ENCODE data around the gene HNRNPF. TPM values are rescaled to one million over a fixed set of nuclear protein-coding genes. Genes with fewer than 3 reads are reported as not detected.
A peak's percentile ranks its signal among the peaks of the same experiment; 100 is the strongest.

Gene HNRNPF
- total RNA-seq, 1 donor from 2014 or later: 173 TPM

DNA sequence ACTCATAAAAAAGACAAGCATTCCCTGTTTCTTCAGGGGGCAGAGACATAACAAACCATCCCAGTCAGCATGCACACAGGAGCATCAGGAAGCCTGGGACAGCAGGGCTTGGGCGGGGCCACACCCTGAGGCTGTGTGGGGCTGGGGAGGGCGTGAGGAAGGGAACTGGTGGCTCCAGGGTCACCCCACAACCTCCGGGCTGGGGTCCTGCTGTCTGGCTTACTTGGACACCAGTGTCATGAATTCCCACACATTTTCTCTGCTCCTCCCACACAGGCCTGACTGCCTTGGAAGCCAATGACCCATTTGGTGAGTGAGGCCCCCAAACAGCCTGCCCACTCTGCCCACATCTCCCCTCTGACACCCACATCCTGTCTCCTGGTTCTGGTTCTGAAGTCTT, 34.8 kb downstream of the HNRNPF start:
- no peaks in the 10 kb centered on the region for H3K27me3 ChIP-seq (ENCODE audit: low read depth)
- DNase-seq: peak; percentile 20

DNA sequence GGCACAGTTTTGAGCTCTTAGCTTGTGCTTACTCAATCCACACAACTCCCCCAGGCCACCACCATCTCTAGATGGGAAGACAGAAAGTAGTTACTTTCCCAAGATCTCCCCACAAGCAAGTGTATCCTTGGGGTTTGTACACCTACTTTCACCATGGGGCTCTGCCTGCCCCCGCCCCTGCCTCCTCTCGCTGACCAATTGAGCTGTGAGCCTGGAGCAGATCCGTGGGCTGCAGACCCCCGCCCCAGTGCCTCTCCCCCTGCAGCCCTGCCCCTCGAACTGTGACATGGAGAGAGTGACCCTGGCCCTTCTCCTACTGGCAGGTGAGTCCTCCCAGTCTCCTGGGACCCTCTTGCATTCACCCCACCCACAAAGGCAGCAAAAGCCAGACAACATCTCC, 35.5 kb downstream of the HNRNPF start:
- Histone ChIP-seq H3K4me1 (no peaks in the 10 kb centered on the region), H3K9me3 (no peaks in the 10 kb centered on the region), H3K27ac (no peak overlapping the region), H3K4me3 (no peak overlapping the region), H3K36me3 (no peaks in the 10 kb centered on the region), H3K27me3 (ENCODE audit: low read depth) (no peaks in the 10 kb centered on the region)
- TF ChIP-seq, protein P1, sequence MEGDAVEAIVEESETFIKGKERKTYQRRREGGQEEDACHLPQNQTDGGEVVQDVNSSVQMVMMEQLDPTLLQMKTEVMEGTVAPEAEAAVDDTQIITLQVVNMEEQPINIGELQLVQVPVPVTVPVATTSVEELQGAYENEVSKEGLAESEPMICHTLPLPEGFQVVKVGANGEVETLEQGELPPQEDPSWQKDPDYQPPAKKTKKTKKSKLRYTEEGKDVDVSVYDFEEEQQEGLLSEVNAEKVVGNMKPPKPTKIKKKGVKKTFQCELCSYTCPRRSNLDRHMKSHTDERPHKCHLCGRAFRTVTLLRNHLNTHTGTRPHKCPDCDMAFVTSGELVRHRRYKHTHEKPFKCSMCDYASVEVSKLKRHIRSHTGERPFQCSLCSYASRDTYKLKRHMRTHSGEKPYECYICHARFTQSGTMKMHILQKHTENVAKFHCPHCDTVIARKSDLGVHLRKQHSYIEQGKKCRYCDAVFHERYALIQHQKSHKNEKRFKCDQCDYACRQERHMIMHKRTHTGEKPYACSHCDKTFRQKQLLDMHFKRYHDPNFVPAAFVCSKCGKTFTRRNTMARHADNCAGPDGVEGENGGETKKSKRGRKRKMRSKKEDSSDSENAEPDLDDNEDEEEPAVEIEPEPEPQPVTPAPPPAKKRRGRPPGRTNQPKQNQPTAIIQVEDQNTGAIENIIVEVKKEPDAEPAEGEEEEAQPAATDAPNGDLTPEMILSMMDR (IDR thresholded peaks at IDR 0.05): no peak
- ATAC-seq: no peak
- peak; percentile 12 for DNase-seq
- intact Hi-C loops (cut with DNase I): no loop called here

More for the DNA sequence above, 34.8 kb downstream of the HNRNPF start:
- ATAC-seq: no peak
- H3K4me3 ChIP-seq: no peak overlapping the region
- H3K27ac ChIP-seq: no peak overlapping the region
- no peaks in the 10 kb centered on the region for H3K4me1 ChIP-seq
- intact Hi-C loops (cut with DNase I): no loop called here
- no peaks in the 10 kb centered on the region for H3K9me3 ChIP-seq
- no peaks in the 10 kb centered on the region for H3K36me3 ChIP-seq
- TF ChIP-seq, protein P1 (IDR thresholded peaks at IDR 0.05): no peak

DNA sequence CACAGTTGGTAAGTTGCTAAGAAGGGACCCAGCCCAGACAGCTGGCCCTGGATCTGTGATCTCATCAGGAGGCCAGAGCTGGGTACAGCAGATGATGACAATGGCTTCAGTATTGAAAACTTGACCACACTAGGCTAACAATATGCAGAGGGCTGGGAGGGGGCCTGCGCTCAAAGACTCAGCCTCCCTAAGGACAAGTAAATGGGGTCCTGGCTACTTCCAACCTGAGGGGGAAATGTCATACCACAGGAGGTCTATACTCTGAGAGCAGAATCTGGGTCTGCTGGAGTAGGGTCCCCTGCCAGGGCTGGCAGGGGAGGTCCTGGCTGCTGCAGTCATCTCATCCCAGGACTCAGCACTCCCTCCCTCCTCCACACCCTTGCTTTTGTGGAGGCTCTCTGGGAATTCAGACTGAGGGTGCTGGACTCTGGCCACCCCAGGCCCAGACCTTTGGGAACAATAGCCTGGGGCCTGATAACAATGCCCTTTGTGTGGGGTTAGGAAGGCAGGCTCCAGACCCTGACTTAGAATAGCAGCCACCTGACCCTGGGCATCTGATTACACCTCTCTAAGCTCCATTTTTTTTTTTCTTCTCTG, 36.1 kb downstream of the HNRNPF start:
- H3K9me3 ChIP-seq: no peaks in the 10 kb centered on the region
- no peaks in the 10 kb centered on the region for H3K27me3 ChIP-seq (ENCODE audit: low read depth)
- no peaks in the 10 kb centered on the region for H3K36me3 ChIP-seq
- intact Hi-C loops (cut with DNase I): no loop called here
- no peak overlapping the region for H3K4me3 ChIP-seq
- DNase-seq (peak; percentile 22), ATAC-seq (no peak)
- no peak overlapping the region for H3K27ac ChIP-seq
- H3K4me1 ChIP-seq: no peaks in the 10 kb centered on the region
- TF ChIP-seq, protein P1 (IDR thresholded peaks at IDR 0.05): no peak

DNA sequence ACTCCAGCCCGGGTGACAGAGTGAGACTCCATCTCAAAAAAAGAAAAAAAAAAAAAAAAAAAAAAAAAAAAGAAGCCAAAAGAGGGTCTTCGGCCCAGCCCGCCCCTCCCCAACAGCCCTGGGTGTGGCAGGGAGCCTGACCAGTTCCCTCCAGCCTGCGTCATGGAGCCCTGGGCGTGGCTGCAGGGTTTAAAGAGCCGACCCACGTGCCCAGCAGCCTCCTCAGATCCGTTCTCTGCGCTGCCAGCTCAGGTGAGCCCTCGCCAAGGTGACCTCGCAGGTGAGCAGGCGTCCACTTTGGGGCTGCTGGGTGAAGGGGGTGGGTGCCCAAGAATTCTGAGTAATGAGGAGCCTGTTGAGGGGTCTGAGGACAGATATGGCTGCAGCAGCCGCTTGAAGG, 37.6 kb downstream of the HNRNPF start, which contains the start of gene FXYD4:
TSS of gene FXYD4 (plus strand) at position 219 of the 400 bp plus-strand sequence. CDS start 2,111 bp downstream, outside the sequence.
- TF ChIP-seq, protein P1 (IDR thresholded peaks at IDR 0.05): no peak
- Histone ChIP-seq H3K4me1 (no peaks in the 10 kb centered on the region), H3K9me3 (no peaks in the 10 kb centered on the region), H3K4me3 (no peak within 1 kb of the TSS), H3K27me3 (ENCODE audit: low read depth) (no peaks in the 10 kb centered on the region), H3K36me3 (no peaks in the 10 kb centered on the region), H3K27ac (no peak within 1 kb of the TSS)
- DNase-seq (peak; percentile 70), ATAC-seq (peak; percentile 71 to 79)
- intact Hi-C loops (cut with DNase I): no loop called here

DNA sequence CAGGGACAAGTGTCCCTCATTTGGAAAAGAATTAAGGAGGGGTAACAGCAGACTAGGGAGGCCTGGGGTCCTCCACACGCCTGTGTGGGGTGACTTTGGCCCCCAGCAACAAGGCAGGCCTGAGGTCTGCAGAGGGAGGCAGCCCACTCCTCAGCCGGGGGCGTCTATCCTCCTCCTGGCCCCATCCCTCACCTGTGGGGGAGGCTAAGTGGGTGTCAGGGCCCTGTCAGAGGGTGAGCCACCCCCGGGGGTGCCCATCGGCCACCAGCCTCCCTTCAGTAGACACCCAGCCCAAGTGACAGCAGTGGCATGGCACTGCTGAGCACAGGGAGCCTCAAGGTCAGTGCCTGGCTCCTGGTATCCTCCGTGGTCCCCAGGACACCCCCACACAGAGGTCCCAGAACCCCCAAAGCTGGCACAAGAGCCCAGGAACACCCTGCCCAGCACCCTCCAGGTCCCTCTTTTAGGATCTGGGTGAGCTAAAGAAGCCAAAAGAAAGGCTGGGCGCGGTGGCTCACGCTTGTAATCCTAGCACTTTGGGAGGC, 38.2 kb downstream of the HNRNPF start:
- Histone ChIP-seq H3K27ac (no peak overlapping the region), H3K27me3 (ENCODE audit: low read depth) (no peaks in the 10 kb centered on the region), H3K36me3 (no peaks in the 10 kb centered on the region), H3K4me1 (no peaks in the 10 kb centered on the region), H3K4me3 (no peak overlapping the region), H3K9me3 (no peaks in the 10 kb centered on the region)
- ATAC-seq: no peak
- intact Hi-C loops (cut with DNase I): no loop called here
- TF ChIP-seq, protein P1 (IDR thresholded peaks at IDR 0.05): no peak
- peak; percentile 30 for DNase-seq
